ENCODE data around the gene KREMEN1. TPM values are rescaled to one million over a fixed set of nuclear protein-coding genes. Genes with fewer than 3 reads are reported as not detected.

The KREMEN1 gene
- total RNA-seq, 2 experiments from 2014 or later, result 0.17 to 0.31 TPM

DNA sequence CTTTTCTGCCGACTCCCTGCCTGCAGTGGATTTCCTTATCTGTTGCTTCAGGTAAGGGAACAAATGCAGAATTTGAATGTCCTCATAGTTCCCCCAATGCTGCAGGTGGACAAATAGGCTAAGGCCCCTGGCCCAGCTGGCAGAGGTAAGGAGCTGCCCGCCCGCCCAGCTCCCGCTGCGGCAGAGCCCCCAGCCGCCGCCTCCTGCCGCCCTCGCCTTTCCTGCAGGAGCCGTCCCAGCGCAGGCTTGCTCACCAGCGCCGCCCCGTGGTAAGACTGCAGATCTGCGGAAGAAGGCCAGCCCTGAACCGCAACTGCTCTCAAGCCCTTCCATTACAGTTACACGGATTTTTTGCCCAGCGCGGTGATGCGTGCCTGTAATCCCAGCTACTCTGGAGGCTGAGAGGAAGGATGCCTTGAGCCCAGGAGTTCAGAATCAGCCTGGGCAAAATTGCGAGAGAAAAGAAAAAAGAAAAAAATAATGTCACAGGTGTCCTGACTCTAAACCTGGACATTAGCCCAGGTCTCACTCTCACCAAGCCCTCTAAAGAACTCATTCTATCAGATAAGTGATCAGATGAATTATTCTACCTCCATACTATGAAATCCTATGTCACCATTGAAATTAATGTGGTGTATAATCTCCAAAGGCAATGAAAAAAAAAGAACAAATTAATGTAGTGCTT lies 81.7 kb downstream of the KREMEN1 start:
- Mint-ChIP-seq H3K27ac (no peak overlapping the region), H3K4me3 (no peak overlapping the region), H3K9me3 (no peaks in the 10 kb centered on the region), H3K27me3 (peaks cover 25% of the 10 kb centered on the region), H3K36me3 (no peaks in the 10 kb centered on the region), H3K4me1 (ENCODE audit: low read depth) (peaks cover 5% of the 10 kb centered on the region)
- ChIA-PET POLR2A (no interaction called here), CTCF (interaction anchor here (0.8 to 3.0 kb wide), 21 partner anchors 8 to 554 kb away, joined by 3 to 23 read pairs (median 4); no protein-coding TSS in a partner anchor)
- intact Hi-C loops (cut with micrococcal nuclease), result loop anchor here (1.0 kb wide), 1 partner anchor 91 kb away; no protein-coding TSS in a partner anchor
- DNase-seq, result peak; percentile 83

DNA sequence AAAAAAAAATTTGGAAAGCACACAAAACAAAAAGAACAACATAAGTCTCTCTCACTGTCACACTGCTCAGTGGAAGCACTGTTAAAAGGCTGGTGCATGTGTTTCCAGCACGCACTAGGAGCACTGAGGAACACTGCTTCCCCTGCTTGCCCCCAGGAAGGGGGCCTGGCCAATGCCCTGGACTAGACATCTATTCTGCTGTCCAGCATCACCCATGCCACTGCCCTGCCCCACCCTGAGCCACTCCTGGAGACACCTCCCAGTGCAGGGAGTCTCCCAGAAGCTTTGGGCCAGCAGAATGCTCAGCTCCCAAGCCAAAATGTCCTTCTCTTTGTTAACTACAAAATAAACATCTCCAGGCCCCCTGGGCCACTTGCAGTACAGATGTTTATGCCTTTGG lies 83.1 kb downstream of the KREMEN1 start:
- Mint-ChIP-seq H3K27me3 (peaks cover 29% of the 10 kb centered on the region), H3K9me3 (no peaks in the 10 kb centered on the region), H3K36me3 (no peaks in the 10 kb centered on the region), H3K4me1 (ENCODE audit: low read depth) (peaks cover 5% of the 10 kb centered on the region), H3K4me3 (no peak overlapping the region), H3K27ac (no peak overlapping the region)
- DNase-seq, result no peak
- intact Hi-C loops (cut with micrococcal nuclease), result no loop called here
- ChIA-PET CTCF (no interaction called here), POLR2A (no interaction called here)

DNA sequence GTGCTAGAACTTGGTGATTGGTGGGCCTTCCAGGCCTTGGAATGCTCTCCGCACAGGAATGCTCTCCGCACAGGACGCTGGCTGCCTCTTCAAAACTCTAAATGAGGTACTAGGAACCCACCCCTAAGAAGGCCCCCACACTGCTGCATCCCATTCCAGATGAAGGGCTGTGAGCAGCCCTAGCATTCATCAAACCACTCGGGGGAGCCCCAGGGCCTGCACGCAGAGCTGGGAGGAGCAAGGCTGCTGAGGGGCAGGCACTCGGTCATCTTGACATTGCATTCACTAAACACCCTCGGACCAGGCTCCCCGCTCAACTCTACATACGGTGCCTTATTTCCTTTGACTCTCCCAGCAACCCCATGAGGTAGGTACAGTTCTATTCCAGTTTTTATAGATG lies 83.7 kb downstream of the KREMEN1 start:
- peaks cover 5% of the 10 kb centered on the region for H3K4me1 Mint-ChIP-seq (ENCODE audit: low read depth)
- H3K4me3 Mint-ChIP-seq, result no peak overlapping the region
- CTCF ChIA-PET, result no interaction called here
- POLR2A ChIA-PET, result no interaction called here
- no peak overlapping the region for H3K27ac Mint-ChIP-seq
- DNase-seq, result no peak
- intact Hi-C loops (cut with micrococcal nuclease), result no loop called here
- H3K36me3 Mint-ChIP-seq, result no peaks in the 10 kb centered on the region
- H3K27me3 Mint-ChIP-seq, result peaks cover 29% of the 10 kb centered on the region
- H3K9me3 Mint-ChIP-seq, result no peaks in the 10 kb centered on the region

DNA sequence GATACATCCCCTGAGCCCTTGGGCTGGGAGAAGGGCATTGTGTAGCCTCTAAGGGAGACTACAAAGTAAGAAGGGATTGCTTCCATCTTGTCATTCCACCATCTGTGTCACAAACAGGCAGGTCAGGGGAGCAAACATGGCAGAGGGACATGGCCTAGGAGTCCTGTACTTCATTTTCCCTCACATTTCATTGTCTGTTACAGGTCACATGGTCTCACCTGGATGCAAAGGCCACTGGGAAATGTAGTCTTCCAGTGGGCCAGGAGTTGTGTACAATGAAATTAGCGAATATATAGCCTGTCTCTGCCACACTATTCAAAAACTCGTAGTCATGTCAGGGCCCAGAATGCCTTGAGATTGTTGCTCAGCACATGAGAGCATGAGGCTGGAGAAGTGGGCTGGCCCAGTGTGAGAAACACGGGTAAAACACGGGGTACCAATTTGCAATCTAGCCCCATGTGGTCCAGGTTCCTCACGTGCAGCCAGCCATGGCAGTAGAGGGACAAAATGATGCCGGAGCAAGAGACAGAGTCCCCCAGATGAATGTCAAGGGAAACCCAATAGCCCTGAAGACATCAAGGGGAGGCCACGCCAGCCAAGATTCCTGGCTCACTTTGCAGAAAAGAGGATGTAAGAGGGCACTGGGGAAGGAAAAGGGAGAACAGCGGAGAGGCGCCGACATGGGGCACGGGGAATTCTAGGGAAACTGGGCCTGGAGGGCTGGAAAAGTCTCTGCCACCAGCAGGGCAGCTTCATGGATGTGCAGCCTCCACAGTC lies 85.1 kb downstream of the KREMEN1 start:
- intact Hi-C loops (cut with micrococcal nuclease), result no loop called here
- no peak for DNase-seq
- Mint-ChIP-seq H3K27me3 (peaks cover 27% of the 10 kb centered on the region), H3K4me1 (ENCODE audit: low read depth) (peaks cover 5% of the 10 kb centered on the region), H3K36me3 (no peaks in the 10 kb centered on the region), H3K27ac (no peak overlapping the region), H3K4me3 (no peak overlapping the region), H3K9me3 (no peaks in the 10 kb centered on the region)
- POLR2A ChIA-PET, result no interaction called here
- CTCF ChIA-PET, result interaction anchor here (1.1 kb wide), 1 partner anchor 88 kb away, joined by 4 read pairs; no protein-coding TSS in a partner anchor

DNA sequence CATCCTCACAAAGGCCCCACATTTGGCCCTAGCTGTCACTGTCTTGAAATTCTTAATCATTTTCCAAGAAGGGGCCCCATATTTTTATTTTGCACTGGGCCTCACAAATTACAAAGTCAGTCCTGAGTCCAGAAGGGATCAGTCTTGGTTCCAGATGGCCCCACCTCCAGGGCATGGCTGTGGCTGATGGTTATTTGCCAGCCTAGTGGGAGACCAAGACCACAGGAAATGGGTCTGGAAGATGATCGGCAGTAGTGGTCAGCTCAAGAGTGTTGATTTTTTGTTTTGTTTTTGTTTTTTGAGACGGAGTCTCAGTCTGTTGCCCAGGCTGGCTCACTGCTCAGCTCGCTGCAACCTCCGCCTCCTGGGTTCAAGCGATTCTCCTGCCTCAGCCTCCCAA lies 85.7 kb downstream of the KREMEN1 start:
- peaks cover 23% of the 10 kb centered on the region for H3K27me3 Mint-ChIP-seq
- CTCF ChIA-PET, result interaction anchor here (1.1 kb wide), 1 partner anchor 87 kb away, joined by 4 read pairs; no protein-coding TSS in a partner anchor
- no peaks in the 10 kb centered on the region for H3K9me3 Mint-ChIP-seq
- DNase-seq, result no peak
- intact Hi-C loops (cut with micrococcal nuclease), result no loop called here
- H3K4me1 Mint-ChIP-seq (ENCODE audit: low read depth), result peaks cover 5% of the 10 kb centered on the region
- POLR2A ChIA-PET, result no interaction called here
- no peaks in the 10 kb centered on the region for H3K36me3 Mint-ChIP-seq
- H3K27ac Mint-ChIP-seq, result no peak overlapping the region
- no peak overlapping the region for H3K4me3 Mint-ChIP-seq

DNA sequence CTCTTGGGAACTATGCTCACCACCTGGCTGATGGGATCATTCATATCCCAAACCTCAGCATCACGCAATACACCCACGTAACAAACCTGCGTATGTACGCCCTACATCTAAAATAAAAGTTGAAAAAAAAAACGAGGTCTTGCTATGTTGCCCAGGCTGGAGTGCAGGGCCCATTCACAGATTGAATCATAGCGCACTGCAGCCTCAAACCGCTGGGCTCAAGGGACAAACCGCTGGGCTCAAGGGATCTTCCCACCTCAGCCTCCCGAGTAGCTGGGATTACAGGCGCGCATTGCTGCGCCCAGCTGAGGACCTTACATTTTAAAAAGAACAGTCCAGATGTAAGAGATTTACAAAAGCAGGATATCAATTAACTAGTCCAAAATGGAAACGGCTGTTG lies 91.0 kb downstream of the KREMEN1 start:
- no peaks in the 10 kb centered on the region for H3K9me3 Mint-ChIP-seq
- CTCF ChIA-PET, result no interaction called here

DNA sequence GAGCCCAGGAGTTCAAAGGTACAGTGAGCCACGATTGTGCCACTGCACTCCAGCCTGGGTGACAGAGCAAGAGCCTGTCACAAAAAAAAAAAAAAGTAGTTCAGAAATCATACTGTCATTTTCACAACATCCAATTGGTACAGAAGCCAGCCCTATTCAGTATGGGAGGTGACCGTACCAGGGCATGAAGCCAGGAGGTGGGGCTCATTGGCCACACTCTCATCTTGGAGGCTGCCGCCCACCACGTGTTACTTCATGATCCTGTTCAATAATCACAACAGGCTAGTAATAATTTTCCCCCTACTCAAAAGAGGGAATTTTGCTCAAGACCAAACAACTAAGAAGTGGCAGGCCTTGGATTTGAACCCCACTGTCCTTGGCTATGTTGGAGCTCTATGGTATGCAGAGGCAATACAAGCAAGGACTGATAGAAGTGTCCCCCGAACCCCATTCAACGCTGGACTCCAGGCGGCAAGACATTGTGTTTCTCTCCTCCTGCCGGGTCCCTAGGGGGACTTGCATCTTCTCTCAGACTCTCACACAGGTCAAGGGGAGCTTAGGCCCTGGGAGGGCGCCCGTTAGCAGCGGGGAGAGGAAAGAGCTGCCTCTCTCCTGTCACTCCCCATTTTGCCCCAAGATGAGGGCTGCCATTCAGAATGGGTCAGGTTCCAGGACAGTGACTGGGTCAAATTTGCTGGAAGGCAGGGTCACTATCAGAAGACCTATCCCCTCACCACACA lies 92.7 kb downstream of the KREMEN1 start:
- intact Hi-C loops (cut with micrococcal nuclease), result loop anchor here (2.0 to 5.0 kb wide), 2 partner anchors 37 to 258 kb away; no protein-coding TSS in a partner anchor
- H3K36me3 Mint-ChIP-seq, result no peaks in the 10 kb centered on the region
- DNase-seq, result no peak
- no peaks in the 10 kb centered on the region for H3K9me3 Mint-ChIP-seq
- H3K4me1 Mint-ChIP-seq (ENCODE audit: low read depth), result peaks cover 19% of the 10 kb centered on the region
- no peak overlapping the region for H3K4me3 Mint-ChIP-seq
- H3K27ac Mint-ChIP-seq, result no peak overlapping the region
- POLR2A ChIA-PET, result no interaction called here
- peaks cover 8% of the 10 kb centered on the region for H3K27me3 Mint-ChIP-seq
- CTCF ChIA-PET, result interaction anchor here (1.0 kb wide), 1 partner anchor 11 kb away, joined by 3 read pairs; no protein-coding TSS in a partner anchor

More for the DNA sequence above, 91.0 kb downstream of the KREMEN1 start:
- Mint-ChIP-seq H3K27me3 (peaks cover 11% of the 10 kb centered on the region), H3K36me3 (no peaks in the 10 kb centered on the region), H3K4me1 (ENCODE audit: low read depth) (peaks cover 18% of the 10 kb centered on the region), H3K27ac (no peak overlapping the region), H3K4me3 (no peak overlapping the region)
- DNase-seq, result no peak
- intact Hi-C loops (cut with micrococcal nuclease), result no loop called here
- POLR2A ChIA-PET, result no interaction called here

DNA sequence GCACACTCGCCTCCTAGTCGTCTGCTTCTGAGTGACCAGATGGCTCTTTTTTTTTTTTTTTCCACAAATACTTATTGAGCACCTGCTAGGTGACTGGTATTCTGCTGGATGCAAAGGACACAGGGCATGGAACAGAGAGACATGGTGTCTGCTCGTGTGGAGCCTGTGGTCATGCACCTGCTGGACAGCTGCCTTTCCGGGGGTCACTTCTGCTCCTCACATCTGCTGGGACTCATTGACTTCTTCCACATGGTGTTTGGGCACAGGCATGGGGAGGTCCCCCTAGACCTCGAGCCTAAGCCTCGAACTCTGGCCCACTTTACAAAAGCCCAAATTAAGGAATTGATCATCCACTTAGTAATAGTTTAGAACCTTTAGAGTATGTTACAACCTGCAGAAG lies 93.3 kb downstream of the KREMEN1 start:
- peaks cover 19% of the 10 kb centered on the region for H3K4me1 Mint-ChIP-seq (ENCODE audit: low read depth)
- ChIA-PET CTCF (interaction anchor here (1.0 to 1.8 kb wide), 2 partner anchors 12 to 36 kb away, joined by 3 to 4 read pairs; no protein-coding TSS in a partner anchor), POLR2A (no interaction called here)
- intact Hi-C loops (cut with micrococcal nuclease), result loop anchor here (2.0 to 5.0 kb wide), 2 partner anchors 37 to 259 kb away; no protein-coding TSS in a partner anchor
- no peak for DNase-seq
- H3K36me3 Mint-ChIP-seq, result no peaks in the 10 kb centered on the region
- no peak overlapping the region for H3K27ac Mint-ChIP-seq
- H3K4me3 Mint-ChIP-seq, result no peak overlapping the region
- H3K9me3 Mint-ChIP-seq, result no peaks in the 10 kb centered on the region
- peaks cover 6% of the 10 kb centered on the region for H3K27me3 Mint-ChIP-seq

DNA sequence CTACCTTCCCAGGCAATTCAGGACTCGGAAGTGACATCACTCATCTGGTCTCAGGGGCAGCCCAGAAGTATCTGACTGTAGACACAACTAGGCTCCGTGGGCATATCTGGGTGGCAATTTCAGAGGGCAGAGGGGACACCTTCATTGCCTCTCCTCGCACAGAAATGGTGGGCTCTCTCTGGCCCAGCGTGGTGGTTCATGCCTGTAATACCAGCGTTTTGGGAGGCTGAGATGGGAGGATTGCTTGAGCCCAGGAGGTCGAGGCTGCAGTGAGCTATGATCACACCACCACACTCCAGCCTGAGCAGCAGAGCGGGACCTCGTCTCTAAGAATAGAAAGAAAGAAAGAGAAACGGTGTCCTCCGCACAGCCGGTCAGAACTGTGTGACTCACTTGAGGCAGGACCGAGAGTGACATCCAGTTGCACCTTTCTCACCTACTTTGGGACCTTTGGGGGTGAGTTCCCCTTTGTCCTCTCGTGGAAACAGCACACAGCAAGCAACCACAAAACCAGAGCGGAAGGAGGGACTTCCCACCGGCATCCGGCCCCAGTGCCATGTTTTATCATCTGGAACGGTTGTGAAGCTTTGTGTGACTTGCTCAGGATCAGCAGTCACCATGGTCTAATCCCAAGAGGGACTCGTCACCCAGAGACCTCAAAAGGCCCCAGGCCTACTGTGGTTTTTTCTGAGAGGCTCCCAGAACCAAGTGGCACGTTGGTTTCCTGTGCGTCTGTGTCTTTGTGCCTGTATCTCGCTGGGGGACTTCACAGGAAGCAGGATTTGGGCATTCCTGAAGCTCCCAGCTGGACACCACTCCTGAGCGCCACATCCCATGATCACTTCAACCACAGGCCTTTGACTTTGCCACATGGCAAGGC lies 94.4 kb downstream of the KREMEN1 start:
- no peaks in the 10 kb centered on the region for H3K9me3 Mint-ChIP-seq
- H3K27me3 Mint-ChIP-seq, result peaks cover 6% of the 10 kb centered on the region
- no peaks in the 10 kb centered on the region for H3K36me3 Mint-ChIP-seq
- H3K27ac Mint-ChIP-seq, result peak overlapping the region; percentile 54
- peak; percentile 87 for DNase-seq
- intact Hi-C loops (cut with micrococcal nuclease), result loop anchor here (1.0 to 5.0 kb wide), 3 partner anchors 36 to 394 kb away; no protein-coding TSS in a partner anchor
- H3K4me1 Mint-ChIP-seq (ENCODE audit: low read depth), result peaks cover 19% of the 10 kb centered on the region
- CTCF ChIA-PET, result interaction anchor here (1.0 to 1.8 kb wide), 2 partner anchors 35 to 78 kb away, joined by 4 read pairs; no protein-coding TSS in a partner anchor
- POLR2A ChIA-PET, result interaction anchor here (0.6 kb wide), 1 partner anchor 429 kb away, joined by 3 read pairs; no protein-coding TSS in a partner anchor
- peak overlapping the region; percentile 32 for H3K4me3 Mint-ChIP-seq

DNA sequence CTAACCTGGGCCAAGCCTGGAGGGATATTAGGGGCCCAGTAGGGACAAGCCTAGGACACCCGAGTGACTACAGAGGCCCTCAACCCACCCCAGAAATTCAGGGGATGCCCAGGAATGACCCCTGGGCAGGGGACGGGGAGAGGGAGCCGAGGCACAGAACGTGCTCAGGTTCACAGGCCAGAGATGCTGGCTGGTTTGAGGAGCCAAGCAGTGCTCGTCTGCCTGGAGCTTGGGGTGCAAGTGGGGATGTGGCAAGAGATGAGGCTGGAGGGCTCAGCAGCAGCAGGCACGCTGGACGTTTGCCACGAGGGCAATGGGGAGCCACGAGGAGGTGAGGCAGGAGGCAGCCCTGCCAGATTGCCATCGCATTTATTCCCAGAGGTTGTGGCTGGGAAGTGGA lies 98.9 kb downstream of the KREMEN1 start:
- Mint-ChIP-seq H3K4me3 (no peak overlapping the region), H3K9me3 (peaks cover 19% of the 10 kb centered on the region), H3K36me3 (peaks cover 5% of the 10 kb centered on the region), H3K4me1 (ENCODE audit: low read depth) (peaks cover 13% of the 10 kb centered on the region), H3K27ac (no peak overlapping the region), H3K27me3 (peaks cover 9% of the 10 kb centered on the region)
- intact Hi-C loops (cut with micrococcal nuclease), result no loop called here
- ChIA-PET CTCF (interaction anchor here (1.4 kb wide), 1 partner anchor 18 kb away, joined by 3 read pairs; no protein-coding TSS in a partner anchor), POLR2A (no interaction called here)
- DNase-seq, result no peak

DNA sequence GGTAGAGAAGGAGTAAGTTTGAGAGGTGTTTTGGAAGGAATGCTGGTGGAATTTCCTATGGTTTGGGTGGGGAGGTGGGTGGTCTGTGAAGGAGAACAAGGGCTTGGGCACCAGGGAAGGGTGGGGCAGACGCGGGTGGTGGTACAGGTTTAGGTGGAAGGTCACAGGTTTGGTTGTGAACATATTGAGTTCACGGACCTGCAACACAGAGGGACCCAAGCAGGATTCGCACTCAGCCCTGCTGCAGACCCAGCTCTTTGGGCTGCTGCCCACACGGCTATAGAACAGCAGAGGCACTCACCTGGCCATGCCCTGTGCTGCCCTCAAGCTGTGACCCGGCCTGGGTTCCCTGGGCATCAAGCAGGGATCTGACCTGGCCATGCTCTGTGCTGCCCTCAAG lies 99.4 kb downstream of the KREMEN1 start:
- H3K9me3 Mint-ChIP-seq, result peaks cover 19% of the 10 kb centered on the region
- no peak overlapping the region for H3K4me3 Mint-ChIP-seq
- H3K4me1 Mint-ChIP-seq (ENCODE audit: low read depth), result peaks cover 8% of the 10 kb centered on the region
- no peak for DNase-seq
- intact Hi-C loops (cut with micrococcal nuclease), result no loop called here
- ChIA-PET CTCF (interaction anchor here (1.4 kb wide), 2 partner anchors 18 to 74 kb away, joined by 3 read pairs; no protein-coding TSS in a partner anchor), POLR2A (no interaction called here)
- H3K27ac Mint-ChIP-seq, result no peak overlapping the region
- peaks cover 11% of the 10 kb centered on the region for H3K27me3 Mint-ChIP-seq
- H3K36me3 Mint-ChIP-seq, result peaks cover 5% of the 10 kb centered on the region
